Loucy (cell line): ENCODE results near the gene NCAM1.

Experiments used
- EZH2phosphoT487 ChIP-seq: fragments of 200-600 bp; IDR thresholded peaks from 2 replicates; pipeline ENCODE4 v1.6.1; 2018; ENCODE audit warnings: antibody characterized with exemption, mild to moderate bottlenecking, moderate library complexity, borderline replicate concordance
- TF ChIP-seq, protein P1 (sequence below): fragments of 200-600 bp; sonication (generic); conservative IDR thresholded peaks from 2 replicates; pipeline ENCODE4 v1.5.1; 2014; ENCODE audit warnings: mild to moderate bottlenecking, antibody characterized with exemption, low read length

DNA sequence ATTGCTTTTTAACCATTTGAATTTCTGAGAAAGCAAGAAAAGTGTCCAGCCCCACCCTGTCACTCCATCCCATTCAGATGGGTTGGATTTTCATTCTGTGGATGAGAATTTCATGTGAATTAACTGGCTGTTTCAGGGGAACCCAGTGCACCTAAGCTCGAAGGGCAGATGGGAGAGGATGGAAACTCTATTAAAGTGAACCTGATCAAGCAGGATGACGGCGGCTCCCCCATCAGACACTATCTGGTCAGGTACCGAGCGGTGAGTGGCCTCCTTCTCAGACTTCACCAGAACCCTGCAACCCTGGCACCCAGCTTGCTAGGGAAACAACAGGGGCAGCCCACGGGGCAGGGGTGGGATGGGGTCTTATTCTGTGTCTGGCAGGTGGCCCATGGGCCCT is 294.5 kb downstream of the NCAM1 start:
- TF ChIP-seq, protein P1, sequence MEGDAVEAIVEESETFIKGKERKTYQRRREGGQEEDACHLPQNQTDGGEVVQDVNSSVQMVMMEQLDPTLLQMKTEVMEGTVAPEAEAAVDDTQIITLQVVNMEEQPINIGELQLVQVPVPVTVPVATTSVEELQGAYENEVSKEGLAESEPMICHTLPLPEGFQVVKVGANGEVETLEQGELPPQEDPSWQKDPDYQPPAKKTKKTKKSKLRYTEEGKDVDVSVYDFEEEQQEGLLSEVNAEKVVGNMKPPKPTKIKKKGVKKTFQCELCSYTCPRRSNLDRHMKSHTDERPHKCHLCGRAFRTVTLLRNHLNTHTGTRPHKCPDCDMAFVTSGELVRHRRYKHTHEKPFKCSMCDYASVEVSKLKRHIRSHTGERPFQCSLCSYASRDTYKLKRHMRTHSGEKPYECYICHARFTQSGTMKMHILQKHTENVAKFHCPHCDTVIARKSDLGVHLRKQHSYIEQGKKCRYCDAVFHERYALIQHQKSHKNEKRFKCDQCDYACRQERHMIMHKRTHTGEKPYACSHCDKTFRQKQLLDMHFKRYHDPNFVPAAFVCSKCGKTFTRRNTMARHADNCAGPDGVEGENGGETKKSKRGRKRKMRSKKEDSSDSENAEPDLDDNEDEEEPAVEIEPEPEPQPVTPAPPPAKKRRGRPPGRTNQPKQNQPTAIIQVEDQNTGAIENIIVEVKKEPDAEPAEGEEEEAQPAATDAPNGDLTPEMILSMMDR: no peak
- TF ChIP-seq EZH2phosphoT487: no peak
